Measurements from ENCODE around the gene PLCXD1.
"Not testable (repeated sequence)": the region's sequence is repeated elsewhere in the genome, so short reads cannot be mapped to it uniquely, and the experiment has no call there.

Gene PLCXD1

DNA sequence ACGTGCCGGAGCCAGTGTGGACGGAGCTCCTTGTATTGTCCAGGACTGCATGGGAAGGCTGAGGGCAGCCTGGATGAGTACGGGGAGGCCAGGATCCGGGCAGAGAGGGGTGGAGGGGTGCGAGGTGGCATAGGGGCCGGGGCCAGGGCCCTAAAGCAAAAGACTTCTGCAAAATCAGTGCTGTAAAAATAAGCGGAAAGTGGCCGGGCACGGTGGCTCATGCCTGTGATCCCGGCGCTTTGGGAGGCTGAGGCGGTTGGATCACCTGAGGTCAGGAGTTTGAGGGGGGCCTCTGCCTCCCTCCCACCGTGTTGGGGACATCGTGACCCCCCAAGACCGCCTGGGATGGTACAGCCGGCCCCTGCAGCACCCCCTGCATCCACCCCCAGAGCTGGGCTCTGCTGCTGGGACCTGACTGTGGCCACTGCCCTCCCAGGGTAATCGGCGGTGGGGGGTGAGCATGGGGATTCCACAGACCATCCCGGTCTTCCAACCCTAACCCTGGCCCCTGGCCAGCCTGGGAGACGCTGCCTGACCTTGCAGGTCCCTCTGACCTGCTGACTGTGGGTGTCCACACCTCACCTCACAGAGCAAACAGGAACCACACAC is 23.4 kb upstream of the PLCXD1 start:
- TF ChIP-seq POLR2A (IDR thresholded peaks at IDR 0.05; ENCODE audit: low read depth, low read length): no peak
- DNase-seq (ENCODE audit: insufficient read length, low spot score) (no peak), FAIRE-seq (no peak)

DNA sequence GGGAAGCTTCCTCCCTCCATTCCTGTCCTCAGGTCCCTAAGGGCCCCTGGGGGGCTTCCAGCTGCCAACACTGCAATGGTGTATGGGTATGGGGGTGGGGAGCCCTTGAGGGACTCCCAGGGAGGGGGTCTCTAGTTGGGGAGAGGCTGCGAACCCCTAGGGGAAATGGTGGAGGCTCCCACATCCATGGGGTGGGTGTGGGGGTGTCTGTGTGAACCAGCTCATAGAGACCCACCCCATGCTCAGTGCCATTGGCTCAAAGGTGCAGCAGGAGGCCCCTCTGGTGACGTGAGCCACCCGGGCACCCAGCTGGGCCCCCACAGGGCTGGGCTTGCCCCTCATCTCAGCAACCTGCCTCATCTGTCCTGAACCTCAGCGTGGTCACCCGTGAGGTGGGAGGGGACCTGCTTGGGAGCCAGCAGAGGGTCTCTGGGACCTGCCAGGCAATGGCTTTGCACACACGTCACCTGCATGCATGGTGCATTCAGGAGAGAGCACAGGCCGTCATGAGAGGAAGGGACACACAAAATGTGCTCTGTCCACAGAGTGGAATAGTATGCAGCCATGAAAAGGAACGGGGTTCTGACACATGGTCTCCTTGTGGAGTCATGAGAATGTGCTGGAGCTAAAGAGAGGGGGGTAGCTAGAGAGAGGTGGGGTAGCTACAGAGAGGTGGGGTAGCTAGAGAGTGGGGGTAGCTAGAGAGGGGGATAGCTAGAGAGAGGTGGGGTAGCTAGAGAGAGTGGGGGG is 22.7 kb upstream of the PLCXD1 start:
- DNase-seq (ENCODE audit: insufficient read length, low spot score) (no peak), FAIRE-seq (no peak)
- no peak for TF ChIP-seq POLR2A (IDR thresholded peaks at IDR 0.05; ENCODE audit: low read depth, low read length)

DNA sequence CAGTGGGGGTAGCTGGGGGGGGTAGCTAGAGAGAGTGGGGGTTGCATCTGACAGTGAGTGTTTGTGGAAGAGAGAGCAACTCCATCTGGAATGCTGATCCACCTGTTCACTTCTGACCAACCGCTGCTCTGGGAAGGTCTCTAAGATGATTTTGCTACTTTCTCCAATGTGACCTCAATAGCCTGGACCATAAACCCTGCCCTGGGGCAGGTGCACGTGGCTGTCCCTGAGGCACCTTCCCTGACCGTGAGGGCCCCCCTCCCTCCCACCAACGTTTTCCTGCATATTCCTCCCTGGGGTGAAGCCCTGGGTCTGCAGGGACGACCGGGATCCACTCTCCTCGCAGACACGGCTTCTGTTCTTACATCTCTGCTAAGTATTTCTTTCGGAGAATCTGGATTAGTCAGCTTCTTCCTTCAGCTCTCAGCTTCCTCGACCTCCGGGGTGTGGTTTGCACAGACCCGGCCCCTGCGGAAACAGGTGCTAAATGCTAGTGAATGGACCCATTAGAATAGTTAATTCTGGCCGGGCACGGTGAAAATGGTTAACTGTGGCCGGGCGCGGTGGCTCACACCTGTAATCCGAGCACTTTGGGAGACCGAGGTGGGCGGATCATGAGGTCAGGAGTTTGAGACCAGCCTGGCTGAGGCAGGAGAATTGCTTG is 21.4 kb upstream of the PLCXD1 start:
- DNase-seq (ENCODE audit: insufficient read length, low spot score) (no peak), FAIRE-seq (no peak)
- no peak for TF ChIP-seq POLR2A (IDR thresholded peaks at IDR 0.05; ENCODE audit: low read depth, low read length)

DNA sequence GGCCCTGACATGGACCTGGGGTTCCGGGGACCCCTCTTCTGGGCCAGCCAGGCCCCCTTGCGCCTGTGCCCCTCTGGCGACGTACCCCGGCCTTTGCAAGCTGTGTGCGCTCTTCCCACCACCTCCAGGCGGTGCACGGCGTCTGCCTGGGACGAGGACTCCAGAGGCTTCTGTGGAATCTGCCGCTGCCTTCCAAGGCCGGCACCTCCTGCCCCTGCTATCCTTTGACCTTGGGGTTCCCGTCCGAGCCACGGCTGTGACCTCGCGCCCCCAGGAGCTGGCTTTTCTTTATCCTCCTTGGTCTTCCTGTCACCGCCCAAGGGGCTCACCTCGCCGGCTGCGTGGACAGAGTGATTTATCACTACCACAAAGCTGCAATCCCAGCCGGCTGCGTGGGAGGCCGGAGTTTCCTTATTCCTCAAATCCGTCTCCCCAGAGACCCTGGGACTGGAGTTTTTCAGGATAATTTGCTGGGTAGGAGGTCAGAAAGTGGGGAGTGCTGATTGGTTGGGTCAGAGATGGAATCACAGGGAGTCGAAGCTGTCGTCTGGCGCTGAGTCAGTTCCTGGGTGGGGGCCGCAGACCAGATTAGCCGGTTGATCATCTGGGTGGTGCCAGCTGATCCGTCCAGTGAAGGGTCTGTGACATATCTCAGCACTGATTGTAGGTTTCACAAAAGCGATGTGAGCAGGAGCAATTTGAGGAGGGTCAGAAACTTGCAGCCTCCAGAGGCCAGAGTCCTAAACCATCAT is 19.8 kb upstream of the PLCXD1 start:
- FAIRE-seq: no peak
- no peak for TF ChIP-seq POLR2A (IDR thresholded peaks at IDR 0.05; ENCODE audit: low read depth, low read length)
- no peak for DNase-seq (ENCODE audit: insufficient read length, low spot score)

DNA sequence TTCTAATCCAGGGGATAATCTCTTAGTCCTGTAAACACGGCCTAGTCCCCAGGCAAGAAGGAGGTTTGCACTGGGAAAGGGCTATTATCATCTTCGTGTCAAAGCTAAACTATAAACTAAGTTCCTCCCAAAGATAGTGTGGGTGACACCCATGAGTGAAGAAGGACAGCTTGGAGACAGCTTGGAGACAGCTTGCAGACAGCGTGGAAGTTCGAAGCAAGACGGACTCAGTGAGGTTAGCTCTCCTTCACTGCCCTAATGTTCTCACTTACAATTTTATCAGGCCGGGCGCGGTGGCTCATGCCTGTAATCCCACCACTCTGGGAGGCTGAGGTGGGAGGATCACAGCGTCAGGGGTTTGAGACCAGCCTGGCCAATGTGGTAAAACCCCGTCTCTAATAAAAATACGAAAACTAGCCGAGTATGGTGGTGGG is 19.2 kb upstream of the PLCXD1 start:
- no peak for TF ChIP-seq POLR2A (IDR thresholded peaks at IDR 0.05; ENCODE audit: low read depth, low read length)
- DNase-seq (ENCODE audit: insufficient read length, low spot score) (no peak), FAIRE-seq (no peak)

DNA sequence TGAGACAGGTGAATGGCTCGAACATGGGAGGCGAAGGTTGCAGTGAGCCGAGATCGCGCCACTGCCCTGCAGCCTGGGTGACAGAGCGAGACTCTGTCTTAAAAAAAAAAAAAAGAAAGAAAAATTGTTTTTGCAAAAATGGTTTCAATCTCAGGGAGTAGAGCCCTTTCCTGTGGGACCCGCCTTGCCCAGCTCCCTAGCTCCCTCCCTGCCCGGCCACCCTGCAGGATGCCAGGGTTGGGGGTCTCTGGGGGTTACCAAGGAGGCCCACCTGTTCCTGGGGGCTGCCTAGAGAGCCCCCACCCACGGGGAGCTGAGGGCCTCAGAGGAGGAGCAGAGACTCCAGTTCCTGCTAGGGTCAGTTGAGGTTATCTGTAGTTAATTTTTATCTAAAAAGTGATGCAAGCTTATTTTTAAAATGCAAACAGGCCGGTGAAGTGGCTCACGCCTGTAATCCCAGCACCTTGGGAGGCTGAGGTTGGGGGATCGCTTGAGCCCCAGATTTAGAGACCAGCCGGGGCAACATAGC is 18.7 kb upstream of the PLCXD1 start:
- FAIRE-seq (no peak), DNase-seq (ENCODE audit: insufficient read length, low spot score) (no peak)
- no peak for TF ChIP-seq POLR2A (IDR thresholded peaks at IDR 0.05; ENCODE audit: low read depth, low read length)

DNA sequence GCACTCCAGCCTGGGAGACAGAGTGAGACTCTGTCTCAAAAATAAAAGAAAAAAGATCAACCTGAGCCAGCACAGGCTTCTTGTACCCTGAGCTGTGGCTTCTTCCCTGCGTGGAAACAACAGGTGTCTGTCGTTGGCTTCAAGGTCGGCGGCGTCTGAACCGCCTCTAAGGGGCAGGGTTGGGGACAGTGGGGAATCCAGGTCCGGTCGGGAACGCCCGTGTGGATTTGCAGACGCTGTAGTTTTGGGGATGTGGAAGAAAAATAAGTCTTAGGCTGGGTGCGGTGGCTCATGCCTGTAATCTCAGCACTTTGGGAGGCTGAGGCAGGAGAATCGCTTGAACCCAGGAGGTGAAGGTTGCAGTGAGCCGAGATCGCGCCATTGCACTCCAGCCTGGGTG is 17.2 kb upstream of the PLCXD1 start:
- not testable (repeated sequence) for FAIRE-seq; DNase-seq (ENCODE audit: insufficient read length, low spot score)

DNA sequence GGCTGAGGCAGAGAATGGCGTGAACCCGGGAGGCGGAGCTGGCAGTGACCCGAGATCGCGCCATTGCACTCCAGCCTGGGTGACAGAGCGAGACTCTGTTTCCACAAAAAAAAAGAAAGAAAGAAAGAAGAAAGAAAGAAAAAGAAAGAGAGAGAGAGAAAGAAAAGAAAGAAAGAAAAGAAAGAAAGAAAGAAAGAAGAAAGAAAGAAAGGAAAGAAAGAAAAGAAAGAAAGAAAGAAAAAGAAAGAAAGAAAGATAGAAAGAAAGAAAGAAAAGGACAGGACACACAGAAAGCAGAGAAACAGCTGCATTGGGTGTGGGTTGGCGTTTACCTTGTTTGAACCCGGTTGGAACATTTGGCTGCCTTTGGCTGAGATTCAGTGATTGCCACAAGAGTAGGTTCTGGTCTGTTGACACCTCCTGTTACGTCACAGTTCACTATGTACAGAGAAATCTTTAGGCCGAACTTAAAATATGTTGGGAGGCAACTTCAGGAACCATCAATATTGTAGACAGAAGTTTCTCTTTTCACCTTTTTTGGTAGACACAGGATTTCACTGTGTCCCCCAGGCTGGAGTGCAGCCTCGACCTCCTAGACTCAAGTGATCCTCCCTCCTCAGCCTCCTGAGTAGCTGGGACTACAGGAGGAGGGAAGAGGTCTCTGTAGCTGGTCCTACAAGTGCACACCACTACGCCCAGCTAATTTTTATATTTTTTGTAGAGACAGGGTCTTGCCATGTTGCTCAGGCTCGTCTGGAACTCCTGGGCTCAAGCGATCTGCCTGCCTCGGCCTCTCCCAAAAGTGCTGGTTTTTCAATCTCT is 16.3 kb upstream of the PLCXD1 start:
- no peak for TF ChIP-seq POLR2A (IDR thresholded peaks at IDR 0.05; ENCODE audit: low read depth, low read length)

DNA sequence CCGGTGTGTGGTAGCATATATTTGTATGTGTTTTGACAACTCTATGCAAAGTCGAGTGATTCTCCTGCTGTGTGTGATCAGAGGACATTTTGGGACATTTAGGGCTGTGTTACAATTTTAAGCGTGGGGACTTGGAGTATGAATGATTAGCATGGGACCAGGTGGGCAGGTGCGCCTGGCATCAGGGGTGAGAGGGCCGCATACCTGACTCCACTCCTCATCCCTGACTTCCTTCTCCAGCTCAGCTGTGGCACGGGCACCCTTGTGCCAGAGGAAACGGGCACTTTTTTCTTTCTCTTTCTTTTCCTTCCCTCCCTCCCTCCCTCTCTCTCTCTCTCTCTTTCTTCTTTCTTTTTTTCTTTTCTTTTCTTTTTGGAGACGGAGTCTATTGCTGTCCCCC is 15.7 kb upstream of the PLCXD1 start:
- DNase-seq (ENCODE audit: insufficient read length, low spot score): no peak
- FAIRE-seq: no peak
- TF ChIP-seq POLR2A (IDR thresholded peaks at IDR 0.05; ENCODE audit: low read depth, low read length): no peak

More for the DNA sequence above, 16.3 kb upstream of the PLCXD1 start:
- no peak for DNase-seq (ENCODE audit: insufficient read length, low spot score)
- FAIRE-seq: no peak

DNA sequence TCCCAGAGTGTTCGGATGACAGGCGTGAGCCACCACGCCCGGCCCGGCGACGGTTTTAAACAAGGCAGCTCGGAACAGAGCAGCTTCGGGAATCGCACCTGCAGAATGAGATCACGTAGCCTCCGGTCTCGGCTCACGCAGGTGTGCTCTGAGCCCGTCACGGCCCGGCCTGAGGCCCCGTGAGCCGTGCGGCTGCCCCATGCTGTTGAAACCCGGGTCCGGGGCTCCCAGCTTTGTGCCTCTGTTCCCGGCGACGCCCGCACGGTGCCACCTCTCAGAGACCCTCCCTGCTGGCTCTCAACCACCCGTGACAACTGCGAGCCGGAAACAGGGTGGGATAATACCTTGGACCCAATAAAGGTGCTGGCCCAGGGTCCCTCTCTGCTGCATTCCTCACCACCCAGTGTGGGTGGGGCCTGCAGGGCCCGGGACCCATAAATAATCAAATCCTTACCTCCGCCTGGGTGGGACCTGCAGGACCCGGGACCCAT is 13.4 kb upstream of the PLCXD1 start:
- FAIRE-seq (no peak), DNase-seq (ENCODE audit: insufficient read length, low spot score) (no peak)
- TF ChIP-seq POLR2A (IDR thresholded peaks at IDR 0.05; ENCODE audit: low read depth, low read length): no peak

DNA sequence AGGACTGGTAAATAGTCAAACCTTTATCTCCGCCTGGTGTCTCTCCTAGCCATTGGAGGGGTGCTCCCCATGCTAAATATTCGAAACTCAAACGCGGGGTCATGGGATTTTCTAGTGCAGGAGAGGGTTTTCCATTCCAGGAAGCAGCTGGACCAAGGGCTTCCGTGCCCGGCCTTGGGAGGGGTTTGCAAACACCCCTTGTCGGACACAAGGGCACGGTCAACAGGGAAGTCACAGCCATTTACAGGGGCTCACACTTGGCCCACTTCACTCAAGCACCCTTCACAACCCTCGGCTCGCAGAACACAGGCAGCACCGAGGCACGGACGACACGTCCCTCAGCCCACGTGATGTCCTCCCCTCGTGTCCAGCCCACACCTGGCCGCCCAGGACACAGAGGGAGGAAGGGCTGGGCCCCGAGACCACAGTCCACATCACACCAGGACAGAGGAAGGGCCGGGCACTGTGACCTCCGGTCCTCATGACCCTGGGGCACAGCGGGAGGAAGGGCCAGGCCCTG is 10.3 kb upstream of the PLCXD1 start:
- TF ChIP-seq POLR2A (IDR thresholded peaks at IDR 0.05; ENCODE audit: low read depth, low read length): no peak
- DNase-seq (ENCODE audit: insufficient read length, low spot score) (no peak), FAIRE-seq (no peak)

DNA sequence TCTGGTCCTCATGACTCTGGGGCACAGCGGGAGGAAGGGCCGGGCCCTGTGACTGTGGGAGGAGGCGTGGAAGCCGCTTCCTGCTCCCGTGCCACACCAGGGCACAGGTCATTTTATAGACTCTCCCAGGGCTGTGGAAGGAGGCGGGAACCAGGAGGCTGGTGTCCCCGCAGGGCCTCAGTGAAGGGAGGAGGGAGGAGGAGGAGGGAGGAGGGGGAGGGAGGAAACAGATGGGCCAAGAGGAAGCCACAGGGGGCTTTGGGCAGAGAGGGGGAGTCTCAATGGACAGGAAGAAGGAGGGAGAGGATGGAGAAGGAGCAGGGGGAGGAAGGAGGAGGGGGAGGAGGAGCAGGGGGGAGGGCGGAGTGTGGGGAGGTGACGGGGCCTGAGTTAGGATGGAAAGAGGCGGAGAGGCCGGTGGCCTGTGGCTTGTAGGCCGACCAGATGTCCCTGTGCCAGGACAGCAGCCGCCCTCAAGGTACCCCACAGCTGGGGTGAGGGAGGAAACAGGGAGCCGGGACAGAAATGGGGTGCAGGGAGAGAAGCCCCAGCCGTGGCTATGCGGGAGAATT is 6.2 kb upstream of the PLCXD1 start:
- DNase-seq (ENCODE audit: insufficient read length, low spot score) (no peak), FAIRE-seq (no peak)
- TF ChIP-seq POLR2A (IDR thresholded peaks at IDR 0.05; ENCODE audit: low read depth, low read length): no peak

Measured in H54 (cell line).